Neural crest cell (in vitro differentiated cells): ENCODE data around the gene TSPAN8. TPM values are rescaled to one million over a fixed set of nuclear protein-coding genes. Genes with fewer than 3 reads are reported as not detected.

ENCODE experiments used
- DNase-seq: peaks from one replicate; pipeline ENCODE4 v3.0.0; 2021; ENCODE audit warnings: low read depth, mixed read lengths, low spot score
- H3K27ac Mint-ChIP-seq: one replicate; pipeline ENCODE4 v1.8.0; 2021; ENCODE audit warnings: mild to moderate bottlenecking, mixed read lengths; ENCODE audit not compliant: unreplicated experiment
- H3K27me3 Mint-ChIP-seq: 2 replicates; pipeline ENCODE4 v1.8.0; 2021; ENCODE audit warnings: low read depth, mild to moderate bottlenecking, mixed read lengths
- H3K36me3 Mint-ChIP-seq: 2 replicates; pipeline ENCODE4 v1.8.0; 2021; ENCODE audit warnings: low read depth, mild to moderate bottlenecking, mixed read lengths
- H3K4me1 Mint-ChIP-seq: 2 replicates; pipeline ENCODE4 v1.8.0; 2021; ENCODE audit warnings: mixed read lengths
- H3K4me3 Mint-ChIP-seq: one replicate; pipeline ENCODE4 v1.8.0; 2021; ENCODE audit warnings: mild to moderate bottlenecking, mixed read lengths
- H3K9me3 Mint-ChIP-seq: 2 replicates; pipeline ENCODE4 v1.8.0; 2021; ENCODE audit warnings: mixed read lengths
- total RNA-seq: library from RNA; stranded (reverse); gene quantifications from 2 replicates; pipeline ENCODE4 v1.2.1, GENCODE V29; 2021
- TF ChIP-seq, protein P1 (sequence below): fragments of 200-600 bp; sonication (generic); conservative IDR thresholded peaks from 2 replicates; pipeline ENCODE4 v1.5.0; 2021; ENCODE audit warnings: antibody characterized with exemption, mild to moderate bottlenecking

The TSPAN8 gene
- total RNA-seq, 1 donor from 2014 or later, result not detected

DNA sequence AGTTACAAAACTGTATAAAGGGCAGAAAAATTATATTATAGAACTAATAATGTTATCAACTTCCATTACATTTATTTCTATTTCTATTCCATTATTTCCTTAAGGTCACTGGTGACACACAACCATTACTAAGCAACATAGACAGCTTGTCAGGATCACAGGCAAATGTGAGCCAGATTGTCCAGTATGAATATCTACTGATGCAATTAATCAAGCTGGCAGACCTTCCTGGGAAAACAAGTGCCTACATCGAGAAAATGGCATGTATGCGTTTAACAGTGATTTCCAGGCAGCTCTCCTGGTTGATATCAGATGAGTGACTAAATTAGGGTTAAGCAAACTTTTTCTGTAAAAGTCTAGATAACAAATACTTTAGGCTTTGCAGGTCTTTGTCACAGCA is 36.9 kb upstream of the TSPAN8 start:
- Mint-ChIP-seq H3K9me3 (no peaks in the 10 kb centered on the region), H3K4me3 (no peak overlapping the region), H3K27me3 (no peaks in the 10 kb centered on the region), H3K27ac (no peak overlapping the region), H3K36me3 (no peaks in the 10 kb centered on the region), H3K4me1 (no peaks in the 10 kb centered on the region)
- TF ChIP-seq, protein P1, sequence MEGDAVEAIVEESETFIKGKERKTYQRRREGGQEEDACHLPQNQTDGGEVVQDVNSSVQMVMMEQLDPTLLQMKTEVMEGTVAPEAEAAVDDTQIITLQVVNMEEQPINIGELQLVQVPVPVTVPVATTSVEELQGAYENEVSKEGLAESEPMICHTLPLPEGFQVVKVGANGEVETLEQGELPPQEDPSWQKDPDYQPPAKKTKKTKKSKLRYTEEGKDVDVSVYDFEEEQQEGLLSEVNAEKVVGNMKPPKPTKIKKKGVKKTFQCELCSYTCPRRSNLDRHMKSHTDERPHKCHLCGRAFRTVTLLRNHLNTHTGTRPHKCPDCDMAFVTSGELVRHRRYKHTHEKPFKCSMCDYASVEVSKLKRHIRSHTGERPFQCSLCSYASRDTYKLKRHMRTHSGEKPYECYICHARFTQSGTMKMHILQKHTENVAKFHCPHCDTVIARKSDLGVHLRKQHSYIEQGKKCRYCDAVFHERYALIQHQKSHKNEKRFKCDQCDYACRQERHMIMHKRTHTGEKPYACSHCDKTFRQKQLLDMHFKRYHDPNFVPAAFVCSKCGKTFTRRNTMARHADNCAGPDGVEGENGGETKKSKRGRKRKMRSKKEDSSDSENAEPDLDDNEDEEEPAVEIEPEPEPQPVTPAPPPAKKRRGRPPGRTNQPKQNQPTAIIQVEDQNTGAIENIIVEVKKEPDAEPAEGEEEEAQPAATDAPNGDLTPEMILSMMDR, result no peak
- DNase-seq, result no peak

DNA sequence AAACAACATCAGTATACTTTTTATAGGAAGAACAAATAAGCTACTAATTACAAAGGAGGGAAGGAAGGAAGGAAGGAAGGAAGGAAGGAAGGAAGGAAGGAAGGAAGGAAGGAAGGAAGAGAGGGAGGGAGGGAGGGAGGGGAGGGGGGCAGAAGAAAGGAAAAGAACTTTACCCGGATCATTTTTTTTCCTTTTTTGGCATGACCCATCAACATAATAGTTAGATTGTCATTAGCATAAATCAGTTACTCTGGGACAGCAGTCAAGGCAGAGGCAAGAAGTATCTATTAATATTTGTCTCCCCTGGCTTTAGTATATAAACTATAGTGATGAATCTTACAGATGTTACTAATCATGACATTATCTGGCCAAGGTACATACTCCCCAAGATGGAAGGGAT is 35.2 kb upstream of the TSPAN8 start:
- H3K27ac Mint-ChIP-seq, result no peak overlapping the region
- no peaks in the 10 kb centered on the region for H3K36me3 Mint-ChIP-seq
- DNase-seq, result no peak
- TF ChIP-seq, protein P1, result no peak
- no peaks in the 10 kb centered on the region for H3K9me3 Mint-ChIP-seq
- H3K27me3 Mint-ChIP-seq, result no peaks in the 10 kb centered on the region
- H3K4me3 Mint-ChIP-seq, result no peak overlapping the region
- H3K4me1 Mint-ChIP-seq, result no peaks in the 10 kb centered on the region

DNA sequence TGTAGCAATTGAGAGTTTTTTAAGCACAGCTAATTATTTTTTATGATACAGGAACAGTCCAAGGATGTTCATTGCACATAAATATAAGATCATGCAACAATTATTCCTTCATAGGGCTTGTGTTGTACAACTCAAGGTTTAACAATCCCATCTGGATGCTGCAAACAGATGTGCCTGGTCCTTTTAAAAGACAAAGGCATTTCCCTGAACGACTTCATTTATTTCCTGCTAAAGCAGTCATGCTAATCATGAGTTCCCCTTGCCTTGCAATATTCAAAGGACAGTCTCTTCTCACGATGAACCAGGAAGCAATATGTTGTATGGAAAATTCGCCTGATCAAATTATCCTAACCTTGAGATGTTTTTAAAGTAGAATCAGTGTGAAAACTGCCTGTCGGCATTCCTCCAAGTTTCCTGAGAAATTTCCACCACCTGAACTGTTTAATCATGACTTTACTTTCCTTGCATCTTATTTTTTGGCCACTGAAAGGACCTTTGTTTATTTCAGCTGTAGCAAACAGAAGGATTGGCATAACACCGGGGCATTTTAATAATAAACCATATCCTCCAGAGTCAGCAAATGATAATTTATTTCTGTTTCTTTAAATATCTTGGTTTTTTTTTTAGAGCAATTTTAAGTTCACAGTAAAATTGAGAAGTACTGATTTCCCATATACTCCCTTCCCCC is 33.9 kb upstream of the TSPAN8 start:
- no peaks in the 10 kb centered on the region for H3K9me3 Mint-ChIP-seq
- no peaks in the 10 kb centered on the region for H3K4me1 Mint-ChIP-seq
- H3K36me3 Mint-ChIP-seq, result no peaks in the 10 kb centered on the region
- no peak for DNase-seq
- no peak overlapping the region for H3K27ac Mint-ChIP-seq
- H3K27me3 Mint-ChIP-seq, result no peaks in the 10 kb centered on the region
- H3K4me3 Mint-ChIP-seq, result no peak overlapping the region
- TF ChIP-seq, protein P1, result no peak

DNA sequence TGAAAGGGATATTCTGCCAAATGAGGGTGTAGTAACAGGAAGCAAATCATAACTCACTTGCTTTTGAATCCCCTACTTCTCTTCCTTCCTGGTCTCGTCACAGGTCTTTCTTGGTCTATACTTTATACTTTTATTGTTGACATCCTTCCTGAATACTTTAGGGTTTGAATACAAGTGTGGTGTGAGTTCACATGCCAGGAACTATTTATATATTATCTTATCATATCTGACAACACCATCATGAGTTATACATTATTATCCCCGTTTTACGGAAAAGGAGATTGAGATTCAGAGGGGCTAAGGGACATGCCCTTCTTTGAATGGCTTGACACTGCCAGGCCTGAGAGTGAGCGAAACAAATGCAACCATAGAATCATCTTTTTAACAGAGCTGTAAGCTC is 33.0 kb upstream of the TSPAN8 start:
- TF ChIP-seq, protein P1, result no peak
- no peaks in the 10 kb centered on the region for H3K9me3 Mint-ChIP-seq
- no peaks in the 10 kb centered on the region for H3K4me1 Mint-ChIP-seq
- H3K4me3 Mint-ChIP-seq, result no peak overlapping the region
- H3K36me3 Mint-ChIP-seq, result no peaks in the 10 kb centered on the region
- no peak for DNase-seq
- H3K27me3 Mint-ChIP-seq, result no peaks in the 10 kb centered on the region
- no peak overlapping the region for H3K27ac Mint-ChIP-seq

DNA sequence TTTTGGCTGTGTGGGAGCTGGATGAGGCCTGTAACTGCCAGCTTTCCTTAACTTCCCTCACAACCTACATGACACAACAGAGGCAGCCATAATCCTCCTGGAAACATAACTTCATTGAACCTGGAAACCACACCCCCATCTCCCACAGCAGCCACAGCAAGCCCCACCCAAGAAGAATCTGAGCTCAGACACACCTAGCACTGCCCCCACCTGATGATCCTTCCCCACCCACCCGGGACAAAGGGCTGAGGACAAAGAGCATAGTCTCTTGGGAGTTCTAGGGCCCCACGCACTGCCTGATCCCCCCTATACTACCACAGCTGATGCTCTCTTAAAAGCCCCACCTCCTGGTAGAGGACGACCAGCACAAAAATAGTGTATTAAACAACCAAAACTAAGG is 29.6 kb upstream of the TSPAN8 start:
- H3K4me3 Mint-ChIP-seq, result no peak overlapping the region

More for the DNA sequence above, 29.6 kb upstream of the TSPAN8 start:
- H3K27me3 Mint-ChIP-seq, result no peaks in the 10 kb centered on the region
- H3K36me3 Mint-ChIP-seq, result no peaks in the 10 kb centered on the region
- no peaks in the 10 kb centered on the region for H3K9me3 Mint-ChIP-seq
- DNase-seq, result no peak
- H3K4me1 Mint-ChIP-seq, result no peaks in the 10 kb centered on the region
- no peak overlapping the region for H3K27ac Mint-ChIP-seq
- TF ChIP-seq, protein P1, result no peak
